GM12878 (cell line): ENCODE data around the gene LAMP5. TPM values are rescaled to one million over a fixed set of nuclear protein-coding genes. Genes with fewer than 3 reads are reported as not detected.
A peak's percentile ranks its signal among the peaks of the same experiment; 100 is the strongest.

Source experiments
- ATAC-seq: fragments of 200-7000 bp; cut with Tn5 transposase; 3 replicates; pipeline ENCODE4 v1.9.1; 2020; ENCODE audit warnings: mild to moderate bottlenecking, moderate library complexity
- BruUV-seq: library from RNA; stranded (reverse); fragments of 400-500 nt; replicated peaks from 2 replicates; lab custom pipeline; 2021; lab: Mats Ljungman, UMichigan
- CTCF ChIA-PET: fragments of 300-600 bp; sonication (Branson Sonifier 250); formaldehyde crosslinking; extraction: SDS; loops from one replicate; lab custom pipeline; 2021; ENCODE audit warnings: inconsistent platforms; lab: Yijun Ruan, JAX
- POLR2A ChIA-PET: fragments of 350-600 bp; formaldehyde crosslinking; extraction: SDS; loops from one replicate; lab custom pipeline; 2021; ENCODE audit warnings: inconsistent platforms; lab: Charles Lee
- RAD21 ChIA-PET: fragments of 300-600 bp; sonication (Branson Sonifier 250); formaldehyde crosslinking; loops from one replicate; lab custom pipeline; 2023; ENCODE audit warnings: antibody characterized with exemption; ENCODE audit not compliant: unreplicated experiment; lab: Charles Lee
- SMC1A ChIA-PET: fragments of 300-600 bp; sonication (Branson Sonifier 250); formaldehyde crosslinking; loops from one replicate; lab custom pipeline; 2023; ENCODE audit not compliant: unreplicated experiment, uncharacterized antibody; lab: Charles Lee
- DNase-seq: peaks from one replicate; pipeline ENCODE4 v3.0.0-alpha.2; 2011; ENCODE audit warnings: low read depth, low spot score
- FAIRE-seq: peaks from 3 replicates; lab custom pipeline; 2011; peaks lifted over from hg19 to GRCh38; lab: Jason Lieb, UNC
- H2AFZ ChIP-seq: 2 replicates; pipeline ENCODE4 v1.6.0; 2011; ENCODE audit warnings: low read depth, low read length, control low read depth; ENCODE audit not compliant: control insufficient read depth
- H3K27ac ChIP-seq: 2 replicates; pipeline ENCODE4 v1.5.1; 2011; ENCODE audit warnings: control low read depth; ENCODE audit not compliant: control insufficient read depth, insufficient read depth
- H3K27me3 ChIP-seq, 2 experiments: replicated peaks in 1 of 2; 2 replicates each; pipeline versions ENCODE4 v1.6.0 to v1.6.1; 2011; ENCODE audit warnings: low read length in 1 of 2; ENCODE audit not compliant: control insufficient read depth in 2 of 2, insufficient read depth in 2 of 2
- H3K36me3 ChIP-seq, 2 experiments: 2 replicates each; pipeline ENCODE4 v1.5.1; 2011; ENCODE audit warnings: low read length in 1 of 2; ENCODE audit not compliant: control insufficient read depth in 2 of 2, insufficient read depth in 2 of 2
- H3K4me1 ChIP-seq: 2 replicates; pipeline ENCODE4 v1.6.1; 2011; ENCODE audit warnings: mild to moderate bottlenecking, low read length, moderate library complexity, mixed read lengths; ENCODE audit not compliant: control insufficient read depth, insufficient read depth
- H3K4me2 ChIP-seq: 2 replicates; pipeline ENCODE4 v1.6.0; 2011; ENCODE audit warnings: control low read depth; ENCODE audit not compliant: control insufficient read depth, insufficient read depth
- H3K4me3 ChIP-seq: fragments of 200-600 bp; sonication (generic); 2 replicates; pipeline ENCODE4 v1.5.1; 2016
- H3K79me2 ChIP-seq: 2 replicates; pipeline ENCODE4 v1.6.0; 2011; ENCODE audit warnings: low read length; ENCODE audit not compliant: control insufficient read depth, insufficient read depth
- H3K9ac ChIP-seq: 2 replicates; pipeline ENCODE4 v1.8.0; 2011; ENCODE audit warnings: low read length, control low read depth, mixed read lengths; ENCODE audit not compliant: control insufficient read depth, insufficient read depth
- H3K9me3 ChIP-seq: replicated peaks from 3 replicates; pipeline ENCODE4 v1.5.1; 2011; ENCODE audit warnings: mild to moderate bottlenecking, low read length; ENCODE audit not compliant: control insufficient read depth, insufficient read depth
- H4K20me1 ChIP-seq: 2 replicates; pipeline ENCODE4 v1.6.0; 2011; ENCODE audit not compliant: control insufficient read depth, insufficient read depth
- BCL11A ChIP-seq: IDR thresholded peaks from 2 replicates; pipeline ENCODE4 v1.6.1; 2011; ENCODE audit warnings: low read depth, low read length
- REST ChIP-seq: IDR thresholded peaks from 2 replicates; pipeline ENCODE4 v1.6.1; 2012; ENCODE audit warnings: mild to moderate bottlenecking, low read depth, low read length
- TBL1XR1 ChIP-seq: IDR thresholded peaks from 2 replicates; pipeline ENCODE4 v1.6.1; 2012; ENCODE audit warnings: low read depth, low read length, improper control_type of control experiment
- ZNF622 ChIP-seq: fragments of 450-650 bp; IDR thresholded peaks from 2 replicates; pipeline ENCODE4 v1.6.1; 2017; ENCODE audit warnings: mild to moderate bottlenecking, inconsistent platforms
- WGBS: methylation state at CpG from one replicate; pipeline ENCODE4 v1.1.6; 2016; ENCODE audit warnings: low lambda C conversion rate; ENCODE audit not compliant: insufficient replicate concordance, insufficient coverage; ENCODE audit errors: missing lambda C conversion rate; 5-methylcytosine and 5-hydroxymethylcytosine counted together
- in situ Hi-C: fragments of 300-500 bp; cut with MboI; formaldehyde crosslinking; loops from 9 replicates; pipeline ENCODE4 v1.14.3; 2018; ENCODE audit warnings: mixed read lengths
- intact Hi-C: fragments of 100-400 bp; cut with micrococcal nuclease; formaldehyde crosslinking; loops from one replicate; pipeline ENCODE4 v1.14.2; 2022; ENCODE audit not compliant: unreplicated experiment
- polyA plus RNA-seq, 11 experiments: library from polyadenylated mRNA; depleted of rRNA in 4 of 11; unstranded in 6 of 11; stranded (reverse) in 5 of 11; fragments of >200 nt; fragmentation: Nextera tagmentation in 4 of 11; fragmentation: Illumina TruSeq in 1 of 11; extraction: Ambion mirVana in 4 of 11; extraction: Trizol in 1 of 11; gene quantifications; 1 replicate in 1 of 11; 2 replicates in 10 of 11; pipeline versions ENCODE4 v1.2.1 to v1.2.3, GENCODE V29; 2011 to 2016; ENCODE audit warnings: inconsistent platforms in 2 of 11, missing spikeins in 2 of 11, low read depth in 1 of 11
- total RNA-seq, 4 experiments: library from RNA; depleted of rRNA in 3 of 4; stranded (reverse); fragments of >200 nt in 3 of 4; fragmentation: Illumina TruSeq in 1 of 4; extraction: Trizol in 1 of 4; gene quantifications; 2 replicates each; pipeline versions ENCODE4 v1.2.1 to v1.2.3, GENCODE V29; 2013 to 2021
- TF ChIP-seq, protein P1 (sequence below): fragments of 150-350 bp; IDR thresholded peaks from 2 replicates; pipeline ENCODE4 v1.6.1; 2014; ENCODE audit warnings: mild to moderate bottlenecking, low read depth, low read length

Gene LAMP5
- total and polyA plus RNA-seq, 10 of the 15 experiments (the other 5 are each of a cell fraction or from before 2014, with no cell fraction given), result 0.10 to 0.56 (median 0.49) TPM; not detected in 1

DNA sequence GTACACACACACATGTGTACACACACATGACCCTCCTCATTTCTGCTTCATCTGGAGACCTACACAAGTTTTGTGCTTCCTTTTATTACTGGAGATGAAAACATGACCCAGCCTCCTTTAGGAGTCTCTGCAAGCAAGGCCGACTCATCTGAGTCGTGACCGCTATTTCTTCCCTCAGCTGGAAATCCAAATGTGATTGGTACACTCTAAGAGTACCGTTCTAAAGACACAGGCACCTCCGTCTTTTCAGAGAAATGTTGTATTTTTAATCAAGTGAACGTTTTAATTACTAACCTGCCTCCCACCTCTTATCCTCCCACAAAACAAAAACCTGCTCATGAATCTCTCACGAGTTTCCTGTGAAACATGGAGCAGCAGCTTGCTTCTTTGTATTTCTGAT is 63.0 kb downstream of the LAMP5 start (continued):
- no peak for TF ChIP-seq REST
- TF ChIP-seq, protein P1, sequence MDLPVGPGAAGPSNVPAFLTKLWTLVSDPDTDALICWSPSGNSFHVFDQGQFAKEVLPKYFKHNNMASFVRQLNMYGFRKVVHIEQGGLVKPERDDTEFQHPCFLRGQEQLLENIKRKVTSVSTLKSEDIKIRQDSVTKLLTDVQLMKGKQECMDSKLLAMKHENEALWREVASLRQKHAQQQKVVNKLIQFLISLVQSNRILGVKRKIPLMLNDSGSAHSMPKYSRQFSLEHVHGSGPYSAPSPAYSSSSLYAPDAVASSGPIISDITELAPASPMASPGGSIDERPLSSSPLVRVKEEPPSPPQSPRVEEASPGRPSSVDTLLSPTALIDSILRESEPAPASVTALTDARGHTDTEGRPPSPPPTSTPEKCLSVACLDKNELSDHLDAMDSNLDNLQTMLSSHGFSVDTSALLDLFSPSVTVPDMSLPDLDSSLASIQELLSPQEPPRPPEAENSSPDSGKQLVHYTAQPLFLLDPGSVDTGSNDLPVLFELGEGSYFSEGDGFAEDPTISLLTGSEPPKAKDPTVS, result no peak
- no peak for TF ChIP-seq TBL1XR1
- TF ChIP-seq, all 136 proteins: peak for 0

DNA sequence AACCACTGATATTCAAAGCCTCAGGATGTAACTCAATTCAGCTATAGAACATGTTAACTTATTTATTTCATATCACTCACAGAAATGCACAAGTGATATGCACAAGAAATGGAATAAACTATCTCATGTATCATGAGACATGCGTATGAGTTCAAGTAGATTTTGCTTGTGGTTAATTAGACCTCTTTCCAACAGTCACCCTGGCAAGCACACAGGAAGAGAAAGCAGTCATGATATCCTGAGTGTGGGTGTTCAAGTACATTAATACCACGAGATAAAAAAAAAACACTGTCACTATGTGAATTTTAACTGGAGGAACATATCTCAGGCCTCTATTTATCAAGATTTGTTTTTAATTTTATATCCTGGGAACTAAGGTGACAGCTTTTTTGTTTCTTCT is 64.2 kb downstream of the LAMP5 start:
- H3K9ac ChIP-seq, result no peak overlapping the region
- H3K9me3 ChIP-seq, result no peaks in the 10 kb centered on the region; the same call in 2 of the 3 replicates
- 0% methylated on average over 2 of the region's 2 CpGs for WGBS
- POLR2A ChIA-PET, result no interaction called here
- H2AFZ ChIP-seq, result no peak overlapping the region
- SMC1A ChIA-PET, result no interaction called here
- RAD21 ChIA-PET, result no interaction called here
- no peaks in the 10 kb centered on the region for H3K79me2 ChIP-seq
- H3K4me1 ChIP-seq, result no peaks in the 10 kb centered on the region; the same call in 1 of the 2 replicates
- in situ Hi-C loops (no loop called here), intact Hi-C loops (no loop called here)
- H3K27me3 ChIP-seq, result no peaks in the 10 kb centered on the region; a peak in 1 of 4 replicates
- H4K20me1 ChIP-seq, result no peaks in the 10 kb centered on the region
- TF ChIP-seq ZNF622, result no peak
- TF ChIP-seq BCL11A, result peak; percentile 10; the same call in 1 of the 2 replicates
- no peak for DNase-seq
- H3K36me3 ChIP-seq, result no peaks in the 10 kb centered on the region
- H3K4me3 ChIP-seq, result no peak overlapping the region
- H3K27ac ChIP-seq, result no peak overlapping the region
- ATAC-seq, result no peak
- CTCF ChIA-PET, result no interaction called here
- H3K4me2 ChIP-seq, result no peak overlapping the region
- no peak for FAIRE-seq
- BruUV-seq, result no TSS peak
